GM12878 (cell line): ENCODE measurements around the gene RBMS3. TPM values are rescaled to one million over a fixed set of nuclear protein-coding genes. Genes with fewer than 3 reads are reported as not detected.

Source experiments
- ATAC-seq: fragments of 200-7000 bp; cut with Tn5 transposase; 3 replicates; pipeline ENCODE4 v1.9.1; 2020; ENCODE audit warnings: mild to moderate bottlenecking, moderate library complexity
- BruUV-seq: library from RNA; stranded (reverse); fragments of 400-500 nt; replicated peaks from 2 replicates; lab custom pipeline; 2021; lab: Mats Ljungman, UMichigan
- CTCF ChIA-PET: fragments of 300-600 bp; sonication (Branson Sonifier 250); formaldehyde crosslinking; extraction: SDS; loops from one replicate; lab custom pipeline; 2021; ENCODE audit warnings: inconsistent platforms; lab: Yijun Ruan, JAX
- POLR2A ChIA-PET: fragments of 350-600 bp; formaldehyde crosslinking; extraction: SDS; loops from one replicate; lab custom pipeline; 2021; ENCODE audit warnings: inconsistent platforms; lab: Charles Lee
- RAD21 ChIA-PET: fragments of 300-600 bp; sonication (Branson Sonifier 250); formaldehyde crosslinking; loops from one replicate; lab custom pipeline; 2023; ENCODE audit warnings: antibody characterized with exemption; ENCODE audit not compliant: unreplicated experiment; lab: Charles Lee
- SMC1A ChIA-PET: fragments of 300-600 bp; sonication (Branson Sonifier 250); formaldehyde crosslinking; loops from one replicate; lab custom pipeline; 2023; ENCODE audit not compliant: unreplicated experiment, uncharacterized antibody; lab: Charles Lee
- DNase-seq: peaks from one replicate; pipeline ENCODE4 v3.0.0-alpha.2; 2011; ENCODE audit warnings: low read depth, low spot score
- FAIRE-seq: peaks from 3 replicates; lab custom pipeline; 2011; peaks lifted over from hg19 to GRCh38; lab: Jason Lieb, UNC
- H2AFZ ChIP-seq: 2 replicates; pipeline ENCODE4 v1.6.0; 2011; ENCODE audit warnings: low read depth, low read length, control low read depth; ENCODE audit not compliant: control insufficient read depth
- H3K27ac ChIP-seq: 2 replicates; pipeline ENCODE4 v1.5.1; 2011; ENCODE audit warnings: control low read depth; ENCODE audit not compliant: control insufficient read depth, insufficient read depth
- H3K27me3 ChIP-seq, 2 experiments: replicated peaks in 1 of 2; 2 replicates each; pipeline versions ENCODE4 v1.6.0 to v1.6.1; 2011; ENCODE audit warnings: low read length in 1 of 2; ENCODE audit not compliant: control insufficient read depth in 2 of 2, insufficient read depth in 2 of 2
- H3K36me3 ChIP-seq, 2 experiments: 2 replicates each; pipeline ENCODE4 v1.5.1; 2011; ENCODE audit warnings: low read length in 1 of 2; ENCODE audit not compliant: control insufficient read depth in 2 of 2, insufficient read depth in 2 of 2
- H3K4me1 ChIP-seq: 2 replicates; pipeline ENCODE4 v1.6.1; 2011; ENCODE audit warnings: mild to moderate bottlenecking, low read length, moderate library complexity, mixed read lengths; ENCODE audit not compliant: control insufficient read depth, insufficient read depth
- H3K4me2 ChIP-seq: 2 replicates; pipeline ENCODE4 v1.6.0; 2011; ENCODE audit warnings: control low read depth; ENCODE audit not compliant: control insufficient read depth, insufficient read depth
- H3K4me3 ChIP-seq: fragments of 200-600 bp; sonication (generic); 2 replicates; pipeline ENCODE4 v1.5.1; 2016
- H3K79me2 ChIP-seq: 2 replicates; pipeline ENCODE4 v1.6.0; 2011; ENCODE audit warnings: low read length; ENCODE audit not compliant: control insufficient read depth, insufficient read depth
- H3K9ac ChIP-seq: 2 replicates; pipeline ENCODE4 v1.8.0; 2011; ENCODE audit warnings: low read length, control low read depth, mixed read lengths; ENCODE audit not compliant: control insufficient read depth, insufficient read depth
- H3K9me3 ChIP-seq: replicated peaks from 3 replicates; pipeline ENCODE4 v1.5.1; 2011; ENCODE audit warnings: mild to moderate bottlenecking, low read length; ENCODE audit not compliant: control insufficient read depth, insufficient read depth
- H4K20me1 ChIP-seq: 2 replicates; pipeline ENCODE4 v1.6.0; 2011; ENCODE audit not compliant: control insufficient read depth, insufficient read depth
- CHD2 ChIP-seq: IDR thresholded peaks from 2 replicates; pipeline ENCODE4 v1.6.1; 2011; ENCODE audit warnings: low read depth, low read length, improper control_type of control experiment, borderline replicate concordance
- LARP7 ChIP-seq: fragments of 450-650 bp; IDR thresholded peaks from 2 replicates; pipeline ENCODE4 v1.6.1; 2017; ENCODE audit warnings: mild to moderate bottlenecking
- POU2F2 ChIP-seq: IDR thresholded peaks from 3 replicates; pipeline ENCODE4 v1.6.1; 2011; ENCODE audit warnings: low read depth, mild to moderate bottlenecking, low read length, borderline replicate concordance
- RB1 ChIP-seq: fragments of 450-650 bp; formaldehyde crosslinking; IDR thresholded peaks from 2 replicates; pipeline ENCODE4 v1.6.1; 2017; ENCODE audit warnings: mild to moderate bottlenecking, borderline replicate concordance
- RELA ChIP-seq: fragments of 450-650 bp; IDR thresholded peaks from 2 replicates; pipeline ENCODE4 v1.8.0; 2014; ENCODE audit warnings: borderline replicate concordance; ENCODE audit not compliant: partially characterized antibody
- YBX1 ChIP-seq: fragments of 450-650 bp; IDR thresholded peaks from 2 replicates; pipeline ENCODE4 v1.6.1; 2016; ENCODE audit warnings: antibody characterized with exemption
- ZBED1 ChIP-seq: IDR thresholded peaks from 2 replicates; pipeline ENCODE4 v1.6.1; 2016; ENCODE audit warnings: borderline replicate concordance
- WGBS: methylation state at CpG from one replicate; pipeline ENCODE4 v1.1.6; 2016; ENCODE audit warnings: low lambda C conversion rate; ENCODE audit not compliant: insufficient replicate concordance, insufficient coverage; ENCODE audit errors: missing lambda C conversion rate; 5-methylcytosine and 5-hydroxymethylcytosine counted together
- in situ Hi-C: fragments of 300-500 bp; cut with MboI; formaldehyde crosslinking; loops from 9 replicates; pipeline ENCODE4 v1.14.3; 2018; ENCODE audit warnings: mixed read lengths
- intact Hi-C: fragments of 100-400 bp; cut with micrococcal nuclease; formaldehyde crosslinking; loops from one replicate; pipeline ENCODE4 v1.14.2; 2022; ENCODE audit not compliant: unreplicated experiment
- polyA plus RNA-seq, 11 experiments: library from polyadenylated mRNA; depleted of rRNA in 4 of 11; unstranded in 6 of 11; stranded (reverse) in 5 of 11; fragments of >200 nt; fragmentation: Nextera tagmentation in 4 of 11; fragmentation: Illumina TruSeq in 1 of 11; extraction: Ambion mirVana in 4 of 11; extraction: Trizol in 1 of 11; gene quantifications; 1 replicate in 1 of 11; 2 replicates in 10 of 11; pipeline versions ENCODE4 v1.2.1 to v1.2.3, GENCODE V29; 2011 to 2016; ENCODE audit warnings: inconsistent platforms in 2 of 11, missing spikeins in 2 of 11, low read depth in 1 of 11
- total RNA-seq, 4 experiments: library from RNA; depleted of rRNA in 3 of 4; stranded (reverse); fragments of >200 nt in 3 of 4; fragmentation: Illumina TruSeq in 1 of 4; extraction: Trizol in 1 of 4; gene quantifications; 2 replicates each; pipeline versions ENCODE4 v1.2.1 to v1.2.3, GENCODE V29; 2013 to 2021
- TF ChIP-seq, protein P1 (sequence below): IDR thresholded peaks from 2 replicates; pipeline ENCODE4 v1.6.1; 2012; ENCODE audit warnings: low read depth, low read length, improper control_type of control experiment

RBMS3 gene
- total and polyA plus RNA-seq, 10 of the 15 experiments (the other 5 are each of a cell fraction or from before 2014, with no cell fraction given) = 0.79 to 4.7 (median 3.1) TPM

- TF ChIP-seq RELA = no peak
Measured at GRCh38 chr3:29747991-29748390, 467.1 kb downstream of the RBMS3 start (continued).

DNA sequence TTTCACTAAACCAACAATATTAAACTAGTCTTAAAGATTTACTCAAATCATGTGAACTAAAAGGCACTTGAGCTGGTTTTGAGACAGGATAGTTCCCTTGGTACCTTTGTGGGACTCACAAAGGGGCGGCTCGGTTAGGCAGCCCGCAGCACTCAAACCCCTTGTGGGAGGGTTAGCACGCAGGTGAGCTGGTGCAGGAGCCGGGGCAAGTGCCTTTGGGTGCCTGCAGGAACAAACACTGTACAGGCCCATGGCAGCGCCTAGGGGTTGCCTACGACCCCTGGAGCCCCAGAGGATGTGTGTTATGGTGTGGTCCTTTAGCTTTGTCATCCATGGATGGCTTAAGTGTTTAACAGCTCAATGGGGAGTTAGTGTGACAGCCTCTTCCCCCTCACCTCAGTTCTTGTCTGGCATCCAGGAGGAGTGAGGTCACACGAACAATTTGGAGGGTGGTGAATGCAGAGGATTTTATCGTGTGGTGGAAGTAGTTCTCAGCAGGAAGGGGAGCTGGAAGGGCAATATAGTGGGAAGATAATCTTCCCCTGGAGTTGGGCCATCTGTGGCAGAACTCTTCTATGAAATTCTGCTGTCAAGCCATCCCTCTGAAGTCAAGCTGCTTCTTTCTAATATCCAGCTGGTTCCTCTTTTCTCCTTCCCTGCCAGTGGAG, 470.9 kb downstream of the RBMS3 start:
- no peaks in the 10 kb centered on the region for H3K36me3 ChIP-seq
- H3K4me1 ChIP-seq = no peaks in the 10 kb centered on the region
- ChIA-PET POLR2A (no interaction called here), CTCF (no interaction called here), RAD21 (interaction anchor here (0.8 kb wide), 1 partner anchor 607 kb away, joined by 3 read pairs; no protein-coding TSS in a partner anchor), SMC1A (interaction anchor here (0.6 to 1.9 kb wide), 10 partner anchors 9 to 1108 kb away, joined by 3 to 7 read pairs (median 3); no protein-coding TSS in a partner anchor)
- WGBS = 32% methylated on average over 9 of the region's 9 CpGs
- no peak for TF ChIP-seq ZBED1
- no peak for TF ChIP-seq POU2F2
- TF ChIP-seq YBX1 = no peak
- no peak for TF ChIP-seq LARP7
- TF ChIP-seq RB1 = no peak
- TF ChIP-seq CHD2 = no peak
- TF ChIP-seq, protein P1, sequence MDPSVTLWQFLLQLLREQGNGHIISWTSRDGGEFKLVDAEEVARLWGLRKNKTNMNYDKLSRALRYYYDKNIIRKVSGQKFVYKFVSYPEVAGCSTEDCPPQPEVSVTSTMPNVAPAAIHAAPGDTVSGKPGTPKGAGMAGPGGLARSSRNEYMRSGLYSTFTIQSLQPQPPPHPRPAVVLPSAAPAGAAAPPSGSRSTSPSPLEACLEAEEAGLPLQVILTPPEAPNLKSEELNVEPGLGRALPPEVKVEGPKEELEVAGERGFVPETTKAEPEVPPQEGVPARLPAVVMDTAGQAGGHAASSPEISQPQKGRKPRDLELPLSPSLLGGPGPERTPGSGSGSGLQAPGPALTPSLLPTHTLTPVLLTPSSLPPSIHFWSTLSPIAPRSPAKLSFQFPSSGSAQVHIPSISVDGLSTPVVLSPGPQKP = no peak
- H3K4me3 ChIP-seq = no peak overlapping the region
- H2AFZ ChIP-seq = no peak overlapping the region
- ATAC-seq (no peak), FAIRE-seq (no peak), DNase-seq (no peak)
- intact Hi-C loops (no loop called here), in situ Hi-C loops (no loop called here)
- no TSS peak for BruUV-seq
- no peaks in the 10 kb centered on the region for H3K79me2 ChIP-seq
- no peaks in the 10 kb centered on the region for H3K27me3 ChIP-seq
- no peak overlapping the region for H3K27ac ChIP-seq
- H4K20me1 ChIP-seq = no peaks in the 10 kb centered on the region
- no peaks in the 10 kb centered on the region for H3K9me3 ChIP-seq
- H3K4me2 ChIP-seq = no peak overlapping the region
- H3K9ac ChIP-seq = no peak overlapping the region
